ENCODE data around the gene CCDC170.
A peak's percentile ranks its signal among the peaks of the same experiment; 100 is the strongest.

Gene CCDC170

GRCh38 chr6:151618717-151619116, 124.9 kb downstream of the CCDC170 start:
- no peak for DNase-seq (ENCODE audit: low spot score)

GRCh38 chr6:151620179-151620578, 126.4 kb downstream of the CCDC170 start:
- no peak for DNase-seq (ENCODE audit: low spot score)

DNA sequence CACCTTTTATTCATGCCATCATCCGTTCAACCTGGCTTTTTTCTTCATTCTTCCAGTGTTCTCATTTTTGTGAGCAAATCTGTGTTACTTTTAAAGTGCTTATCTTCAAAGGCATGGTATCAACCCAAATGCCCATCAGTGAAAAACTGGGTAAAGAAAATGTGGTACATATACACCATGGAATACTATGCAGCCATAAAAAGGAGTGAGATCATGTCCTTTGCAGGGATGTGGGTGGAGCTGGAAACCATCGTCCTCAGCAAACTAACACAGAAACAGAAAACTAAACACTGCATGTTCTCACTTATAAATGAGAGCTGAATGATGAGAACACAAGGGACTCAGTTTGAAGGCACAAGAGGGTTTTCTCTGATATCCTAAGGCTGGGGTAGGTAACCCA, 130.3 kb downstream of the CCDC170 start:
- DNase-seq (ENCODE audit: low spot score) = no peak

DNA sequence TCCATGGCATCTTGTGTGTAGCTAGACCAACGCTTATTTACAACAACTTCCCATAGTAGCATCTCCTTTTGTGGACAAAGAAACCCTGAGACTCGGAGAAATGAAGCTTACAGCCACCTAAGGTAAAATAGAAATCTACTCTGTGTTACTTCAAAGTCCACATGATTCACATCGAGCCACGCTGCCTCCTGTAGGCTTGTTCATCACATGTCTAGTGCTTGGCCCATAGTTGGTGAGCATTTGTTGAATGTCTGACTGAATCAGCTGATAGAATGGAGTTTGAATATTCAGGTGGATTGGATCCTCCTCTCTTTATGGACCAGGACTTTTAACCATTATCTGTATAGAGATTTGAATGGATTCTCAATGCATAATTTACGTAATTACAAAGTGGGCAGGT, 130.7 kb downstream of the CCDC170 start:
- no peak for DNase-seq (ENCODE audit: low spot score)

GRCh38 chr6:151624900-151625536, 131.2 kb downstream of the CCDC170 start:
- DNase-seq (ENCODE audit: low spot score) = no peak

GRCh38 chr6:151627689-151628444, 134.1 kb downstream of the CCDC170 start:
- peak; percentile 20 for DNase-seq (ENCODE audit: low spot score)

DNA sequence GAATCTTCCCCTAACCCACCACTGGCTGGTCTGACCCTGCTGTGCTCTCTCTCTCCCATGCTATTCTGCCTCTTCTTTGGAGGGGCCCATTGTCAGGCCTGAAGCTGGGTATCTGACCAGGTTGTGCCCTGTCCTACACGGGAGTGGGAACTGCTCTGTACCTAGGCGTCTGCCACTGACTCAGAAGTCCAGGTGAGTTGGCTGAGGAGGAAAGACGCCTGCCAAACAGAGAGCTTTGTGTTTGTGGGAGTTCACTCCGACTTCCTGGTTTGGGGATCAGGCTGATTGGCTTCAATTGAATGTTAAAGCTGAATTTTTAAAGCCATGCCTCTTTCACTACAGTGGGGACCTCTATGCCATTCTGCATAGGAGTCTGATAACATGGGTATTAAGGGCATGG, 136.0 kb downstream of the CCDC170 start:
- DNase-seq (ENCODE audit: low spot score) = no peak

GRCh38 chr6:151630387-151630786, 136.6 kb downstream of the CCDC170 start:
- DNase-seq (ENCODE audit: low spot score) = no peak

DNA sequence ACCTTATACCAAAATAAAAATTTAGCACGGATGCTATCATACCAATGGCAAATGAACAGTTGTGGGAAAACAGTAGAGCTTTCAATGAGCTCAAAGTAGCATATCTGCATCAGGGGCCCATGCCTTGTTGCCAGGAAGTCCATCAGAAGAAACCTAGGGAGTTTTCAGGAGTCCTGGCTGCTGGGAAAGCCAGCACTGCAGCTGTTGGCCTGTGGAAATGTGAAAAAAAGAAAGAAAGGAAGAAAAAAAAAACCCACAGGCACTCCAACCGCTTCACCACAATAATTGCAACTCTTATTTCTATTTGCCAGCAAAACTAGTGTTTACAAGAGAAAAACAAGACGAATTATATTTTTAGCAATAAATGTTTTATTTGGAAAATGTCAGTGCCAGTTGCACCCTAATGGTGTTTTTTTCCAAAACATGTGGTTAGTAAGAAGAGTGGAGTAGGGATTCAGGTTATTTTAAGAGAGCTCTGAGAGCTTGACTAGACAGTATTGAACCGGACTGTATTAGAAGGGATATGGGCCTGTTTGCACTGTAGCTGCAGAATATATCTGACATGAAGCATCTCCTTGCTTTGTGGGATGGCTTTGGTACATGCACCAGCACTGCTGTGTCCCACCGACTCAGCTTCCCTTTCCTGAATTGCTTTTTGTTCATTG, 137.3 kb downstream of the CCDC170 start:
- DNase-seq (ENCODE audit: low spot score) = no peak

DNA sequence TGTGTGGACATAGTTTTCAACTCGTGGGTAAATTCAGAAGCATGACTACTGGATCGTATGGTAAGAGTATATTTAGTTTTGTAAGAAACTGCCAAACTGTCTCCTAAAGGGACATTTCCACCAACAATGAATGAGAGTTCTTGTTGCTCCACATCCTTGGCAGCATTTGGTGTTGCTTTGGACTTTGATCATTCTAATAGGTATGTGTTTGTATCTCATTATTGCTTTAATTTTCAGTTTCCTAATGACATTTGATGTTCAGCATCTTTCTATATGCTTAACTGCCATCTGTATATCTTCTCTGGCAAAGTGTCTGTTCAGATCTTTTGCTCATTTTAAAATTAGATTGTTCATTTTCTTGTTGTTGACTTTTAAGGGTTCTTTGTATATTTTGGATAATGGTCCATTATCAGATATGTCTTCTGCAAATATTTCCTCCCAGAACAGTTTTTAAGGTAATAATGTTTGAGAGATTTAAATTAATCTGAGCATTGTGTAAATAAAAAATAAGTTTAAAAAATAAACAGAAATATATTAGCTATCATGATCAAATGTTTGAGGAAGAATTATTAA, 138.7 kb downstream of the CCDC170 start:
- no peak for DNase-seq (ENCODE audit: low spot score)

- DNase-seq (ENCODE audit: low spot score) = no peak
Measured at GRCh38 chr6:151633526-151634335, 139.9 kb downstream of the CCDC170 start.

DNA sequence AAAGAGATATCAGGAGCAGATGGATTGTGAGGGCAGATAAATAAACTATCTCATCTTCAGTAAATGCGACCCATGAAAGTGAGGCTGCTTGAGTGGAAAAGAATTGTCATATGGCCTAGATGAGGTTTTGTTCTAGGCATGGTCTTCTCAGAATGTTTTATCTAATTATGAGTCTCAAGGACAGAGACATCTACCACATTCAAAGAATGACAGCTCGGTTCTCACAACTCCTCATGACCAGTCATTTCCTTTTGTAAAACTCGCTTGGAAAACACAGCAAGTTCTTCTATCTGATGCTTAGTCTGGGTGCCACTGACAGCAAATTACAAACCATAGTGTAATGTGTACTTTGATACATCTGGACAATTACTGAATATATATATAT, 140.5 kb downstream of the CCDC170 start:
- no peak for DNase-seq (ENCODE audit: low spot score)

DNA sequence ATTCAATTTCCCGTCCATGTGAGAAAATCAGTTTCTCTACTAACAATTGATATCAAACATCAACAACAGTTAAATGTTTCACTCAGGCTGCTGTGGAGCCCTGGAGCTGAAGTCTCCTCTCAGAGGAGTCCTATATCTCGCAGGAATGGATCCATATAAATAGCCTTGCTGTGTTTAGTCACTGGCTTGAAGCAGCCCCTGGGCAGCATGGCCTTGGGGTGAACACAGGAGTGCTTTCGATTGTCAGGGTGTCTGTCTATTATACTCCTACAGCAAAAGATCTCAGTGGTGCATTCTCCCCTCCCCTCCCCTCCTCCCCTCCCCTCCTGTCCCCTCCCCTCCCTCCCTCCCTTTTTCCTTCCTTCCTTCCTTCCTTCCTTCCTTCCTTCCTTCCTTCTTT, 141.9 kb downstream of the CCDC170 start:
- no peak for DNase-seq (ENCODE audit: low spot score)

DNA sequence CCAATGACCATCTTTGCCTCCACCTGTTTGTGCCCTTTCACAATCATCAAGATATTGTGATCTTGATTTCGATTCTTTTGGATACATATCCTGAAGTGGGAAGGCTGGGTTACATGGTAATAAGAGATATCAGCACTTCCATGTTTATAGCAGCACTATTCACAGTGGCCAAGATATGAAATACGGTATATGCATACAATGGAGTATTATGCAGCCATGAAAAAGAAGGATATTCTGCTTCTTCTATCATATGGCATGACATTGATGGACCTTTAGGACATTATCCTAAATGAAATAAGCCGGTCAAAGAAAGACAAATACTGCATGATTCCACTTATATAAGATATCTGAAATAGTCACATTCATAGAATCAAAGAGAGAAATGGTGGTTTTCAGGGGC, 144.0 kb downstream of the CCDC170 start:
- no peak for DNase-seq (ENCODE audit: low spot score)

DNA sequence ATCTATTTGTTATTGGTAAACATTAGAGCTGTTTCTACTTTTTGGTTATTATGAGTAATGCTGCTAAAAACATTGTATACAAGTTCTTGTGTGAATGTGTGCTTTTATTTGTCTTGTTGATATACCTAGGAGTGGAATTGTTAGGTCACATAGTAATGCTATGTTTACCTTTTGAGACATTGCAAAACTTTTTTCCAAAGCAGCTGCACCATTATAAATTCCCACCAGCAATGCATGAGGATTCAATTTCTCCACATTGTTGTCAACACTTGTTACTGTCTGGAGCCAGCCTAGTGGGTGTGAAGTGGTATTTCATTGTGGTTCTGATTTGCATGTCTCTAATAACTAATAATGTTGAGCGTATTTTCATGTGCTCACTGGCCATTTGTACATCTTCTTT, 145.9 kb downstream of the CCDC170 start:
- DNase-seq (ENCODE audit: low spot score) = no peak

DNA sequence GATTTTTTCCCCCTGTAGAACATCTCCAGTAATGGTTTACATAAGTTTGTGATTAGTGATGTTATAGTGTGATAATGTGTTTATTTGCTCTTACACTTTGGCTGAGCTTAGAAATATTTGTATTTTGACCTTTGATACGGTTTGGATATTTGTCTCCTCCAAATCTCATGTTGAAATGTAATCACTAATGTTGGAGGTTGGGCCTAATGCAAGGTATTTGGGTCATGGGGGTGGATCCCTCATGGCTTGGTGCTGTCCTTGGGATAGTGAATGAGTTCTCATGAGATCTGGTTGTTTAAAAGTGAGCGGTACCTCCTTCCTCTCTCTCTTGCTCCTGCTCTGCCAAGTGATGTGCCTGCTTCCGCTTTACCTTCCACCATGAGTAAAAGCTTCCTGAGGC, 147.2 kb downstream of the CCDC170 start:
- no peak for DNase-seq (ENCODE audit: low spot score)

DNA sequence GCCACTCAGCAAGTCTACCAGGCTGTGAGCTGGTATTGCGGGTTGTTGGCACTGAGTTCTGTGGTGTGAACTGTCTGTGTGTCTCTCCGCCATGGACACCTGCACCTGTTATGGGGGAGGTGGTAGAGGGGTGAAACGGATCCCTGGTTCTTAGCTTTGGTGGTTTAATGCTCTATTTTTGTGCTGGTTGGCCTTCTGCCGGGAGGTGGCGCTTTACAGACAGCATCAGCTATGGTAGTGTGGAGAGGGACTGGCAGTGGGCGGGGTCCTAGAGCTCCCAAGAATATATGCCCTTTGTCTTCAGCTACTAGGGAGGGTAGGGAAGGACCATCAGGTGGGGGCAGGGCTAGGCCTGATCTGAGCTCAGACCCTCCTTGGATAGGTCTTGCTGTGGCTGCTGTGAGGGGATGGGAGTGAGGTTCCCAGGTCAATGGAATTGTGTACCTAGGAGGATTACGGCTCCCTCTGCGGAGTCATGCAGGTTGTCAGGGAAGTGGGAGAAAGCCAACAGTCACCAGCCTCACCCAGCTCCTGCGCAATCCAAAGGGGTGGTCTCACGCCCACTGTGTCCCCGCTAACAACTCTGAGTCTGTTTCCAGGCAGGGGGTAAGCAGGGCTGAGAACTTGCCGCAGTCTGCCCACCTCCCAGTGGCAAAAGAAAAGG, 154.3 kb downstream of the CCDC170 start:
- no peak for DNase-seq (ENCODE audit: low spot score)

GRCh38 chr6:151649835-151650234, 156.0 kb downstream of the CCDC170 start:
- no peak for DNase-seq (ENCODE audit: low spot score)

- DNase-seq (ENCODE audit: low spot score) = no peak
Measured at GRCh38 chr6:151651639-151652038, 157.8 kb downstream of the CCDC170 start.

GRCh38 chr6:151652325-151652724, 158.5 kb downstream of the CCDC170 start:
- no peak for DNase-seq (ENCODE audit: low spot score)

DNA sequence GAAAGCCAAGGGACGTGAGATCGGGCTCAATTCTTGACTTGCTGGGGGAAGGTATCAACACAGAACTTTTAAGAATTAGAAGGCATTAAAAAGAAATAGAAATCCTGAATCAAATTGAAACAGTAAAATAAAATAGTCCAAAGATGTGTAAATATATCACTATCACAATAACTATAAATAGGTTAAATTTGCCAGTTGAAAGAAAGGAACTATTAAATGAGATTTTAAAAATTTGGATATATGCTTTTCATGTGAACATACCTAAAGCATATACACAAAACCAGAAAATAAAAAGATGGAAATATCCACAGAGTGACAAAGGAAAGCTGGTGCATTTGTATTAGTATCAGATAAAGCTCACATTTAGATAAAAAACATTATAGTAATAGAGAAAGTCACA, 161.3 kb downstream of the CCDC170 start:
- DNase-seq (ENCODE audit: low spot score) = no peak

DNA sequence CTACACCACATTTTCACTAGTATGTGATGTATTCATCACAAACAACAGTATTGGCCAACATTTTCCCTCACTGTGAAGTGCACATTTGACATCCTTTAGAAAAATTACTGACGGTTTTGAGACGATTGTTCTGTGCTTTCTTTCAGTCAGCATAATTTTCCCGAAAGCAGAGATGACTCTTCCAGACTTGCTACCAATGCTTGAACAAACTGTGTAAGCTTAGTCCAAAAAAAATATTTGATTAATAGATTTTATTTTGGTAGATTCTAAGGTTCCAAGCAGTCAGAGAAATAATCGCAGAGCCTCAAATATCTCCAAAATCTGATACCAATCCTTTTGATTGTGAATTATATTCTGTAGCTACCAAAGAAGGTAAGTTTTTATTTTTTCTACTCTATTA, 162.6 kb downstream of the CCDC170 start:
- no peak for DNase-seq (ENCODE audit: low spot score)
